Measurements from ENCODE around the gene PRDM2.

DNA sequence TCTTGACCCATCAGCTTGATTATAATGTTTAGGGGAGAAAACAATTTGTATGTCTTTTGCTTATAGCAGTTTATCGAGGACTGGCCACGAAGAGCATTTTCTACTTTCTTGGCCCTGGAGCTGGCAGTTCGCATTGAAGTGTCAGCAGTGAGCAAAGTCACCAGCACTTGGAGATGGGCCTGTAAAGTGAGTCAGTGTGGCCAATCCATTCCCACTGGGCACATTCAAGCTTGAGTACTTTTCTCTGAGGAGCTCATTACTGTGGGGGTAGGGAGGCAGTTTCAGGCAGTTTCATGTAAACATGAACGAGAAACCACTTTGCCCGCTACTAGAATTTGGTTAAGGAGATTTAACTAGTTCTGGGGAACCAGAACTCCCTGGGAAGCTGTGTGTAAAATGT, 164.8 kb downstream of the PRDM2 start:
- TF ChIP-seq, protein P1, sequence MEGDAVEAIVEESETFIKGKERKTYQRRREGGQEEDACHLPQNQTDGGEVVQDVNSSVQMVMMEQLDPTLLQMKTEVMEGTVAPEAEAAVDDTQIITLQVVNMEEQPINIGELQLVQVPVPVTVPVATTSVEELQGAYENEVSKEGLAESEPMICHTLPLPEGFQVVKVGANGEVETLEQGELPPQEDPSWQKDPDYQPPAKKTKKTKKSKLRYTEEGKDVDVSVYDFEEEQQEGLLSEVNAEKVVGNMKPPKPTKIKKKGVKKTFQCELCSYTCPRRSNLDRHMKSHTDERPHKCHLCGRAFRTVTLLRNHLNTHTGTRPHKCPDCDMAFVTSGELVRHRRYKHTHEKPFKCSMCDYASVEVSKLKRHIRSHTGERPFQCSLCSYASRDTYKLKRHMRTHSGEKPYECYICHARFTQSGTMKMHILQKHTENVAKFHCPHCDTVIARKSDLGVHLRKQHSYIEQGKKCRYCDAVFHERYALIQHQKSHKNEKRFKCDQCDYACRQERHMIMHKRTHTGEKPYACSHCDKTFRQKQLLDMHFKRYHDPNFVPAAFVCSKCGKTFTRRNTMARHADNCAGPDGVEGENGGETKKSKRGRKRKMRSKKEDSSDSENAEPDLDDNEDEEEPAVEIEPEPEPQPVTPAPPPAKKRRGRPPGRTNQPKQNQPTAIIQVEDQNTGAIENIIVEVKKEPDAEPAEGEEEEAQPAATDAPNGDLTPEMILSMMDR (IDR thresholded peaks at IDR 0.05), result no peak
- no peak for TF ChIP-seq POLR2A (IDR thresholded peaks at IDR 0.05)

Measured in heart left ventricle (tissue), 13 donors.